ENCODE results near the gene ATG101. TPM values are rescaled to one million over a fixed set of nuclear protein-coding genes. Genes with fewer than 3 reads are reported as not detected.

The ATG101 gene
- total and polyA plus RNA-seq, 2 of the 8 experiments (the other 6 are each of a cell fraction or from before 2014, with no cell fraction given) = 49.8 to 55.9 TPM

DNA sequence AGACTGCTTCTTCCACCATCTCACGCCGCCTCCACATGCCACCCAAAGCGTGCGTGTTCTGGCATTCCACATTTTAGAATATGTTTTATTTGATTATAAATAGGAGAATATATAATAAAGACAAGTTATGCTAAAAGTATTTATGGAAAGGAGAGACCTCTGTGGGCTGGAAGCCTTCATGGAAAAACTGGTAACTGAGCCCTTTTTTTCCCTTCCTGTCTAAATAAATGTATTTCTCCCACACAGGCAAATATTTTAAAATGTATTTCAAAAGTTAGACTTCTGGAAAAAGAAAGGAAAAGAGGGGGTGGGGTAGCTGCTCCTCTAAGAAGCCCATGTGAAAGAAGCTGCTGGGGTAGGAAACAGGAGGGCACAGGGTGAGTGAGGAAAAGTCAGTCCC lies 34.6 kb upstream of the ATG101 start (continued):
- TF ChIP-seq SP2 (IDR thresholded peaks at IDR 0.05; ENCODE audit: low read length) (no peak), EGR1 (IDR thresholded peaks at IDR 0.05; ENCODE audit: borderline replicate concordance, low read depth, low read length) (no peak), EP300 (IDR thresholded peaks at IDR 0.05; ENCODE audit: borderline replicate concordance in 1 of 2, low read depth in 2 of 2, low read length in 2 of 2) (no peak), SIRT6 (IDR thresholded peaks at IDR 0.05; ENCODE audit: low read length) (no peak), RFX5 (IDR thresholded peaks at IDR 0.05; ENCODE audit: borderline replicate concordance, low read depth, low read length) (no peak)
- TF ChIP-seq, protein P1, sequence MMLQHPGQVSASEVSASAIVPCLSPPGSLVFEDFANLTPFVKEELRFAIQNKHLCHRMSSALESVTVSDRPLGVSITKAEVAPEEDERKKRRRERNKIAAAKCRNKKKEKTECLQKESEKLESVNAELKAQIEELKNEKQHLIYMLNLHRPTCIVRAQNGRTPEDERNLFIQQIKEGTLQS (IDR thresholded peaks at IDR 0.05; ENCODE audit: insufficient read depth, low read depth, low read length) = no peak

Measured in H1 (cell line).